ENCODE data around the gene TP53INP2. TPM values are rescaled to one million over a fixed set of nuclear protein-coding genes. Genes with fewer than 3 reads are reported as not detected.
A peak's percentile ranks its signal among the peaks of the same experiment; 100 is the strongest.

TP53INP2 gene
- total and polyA plus RNA-seq, 2 of the 4 experiments (the other 2 are of a cell fraction): 1.3 to 7.4 TPM

DNA sequence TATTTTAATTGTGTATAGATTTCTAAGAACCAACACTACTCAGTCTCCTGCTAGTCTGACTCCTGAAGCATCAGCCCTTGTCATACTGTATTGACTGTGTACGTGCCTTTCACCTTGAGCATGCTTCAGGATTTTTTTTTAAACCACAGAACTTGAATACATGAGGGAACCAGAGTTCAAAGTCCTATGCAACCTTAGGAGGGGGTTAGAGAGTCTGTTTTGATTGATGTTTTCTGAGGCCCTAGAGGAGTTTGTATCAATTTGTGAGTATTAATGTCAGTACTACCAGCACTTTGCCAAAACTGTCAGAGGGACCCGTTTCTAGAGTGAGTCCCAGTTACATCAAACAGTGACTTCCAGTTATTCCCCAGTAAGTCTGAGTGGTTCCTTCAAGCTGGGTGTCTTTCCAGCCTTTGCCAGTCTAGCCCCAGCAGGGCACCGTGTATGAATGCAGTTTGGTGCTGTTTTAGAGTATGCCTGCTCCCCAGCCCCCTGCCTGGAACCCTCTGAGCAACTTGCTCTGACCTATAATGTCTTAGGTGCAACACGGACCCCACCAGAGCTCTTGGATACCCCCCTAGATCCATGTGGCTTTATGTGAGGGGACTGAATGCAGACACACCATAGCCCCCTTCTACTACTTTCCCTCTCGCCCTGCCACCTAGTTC lies 8.5 kb downstream of the TP53INP2 start:
- Histone ChIP-seq H3K56ac (ENCODE audit: extremely low read depth, insufficient read depth, low read length) (no peak overlapping the region), H2AK5ac (ENCODE audit: low read depth, low read length) (peak overlapping the region; percentile 92), H4K91ac (ENCODE audit: insufficient read depth, low read depth, low read length) (peak overlapping the region; percentile 40; the same call in 1 of the 2 replicates), H3K36me3 (ENCODE audit: control insufficient read depth, insufficient read depth, low read length) (peaks cover 25% of the 10 kb centered on the region), H3K27me3 (ENCODE audit: control insufficient read depth, insufficient read depth, low read length) (no peaks in the 10 kb centered on the region), H3K18ac (ENCODE audit: low read depth, low read length) (peak overlapping the region; percentile 19), H4K20me1 (ENCODE audit: insufficient read depth, low read length) (peaks cover 24% of the 10 kb centered on the region; the same call in 1 of the 2 replicates), H3K14ac (replicated peaks; ENCODE audit: low read depth, low read length) (peak overlapping the region; percentile 77), H3K9me3 (ENCODE audit: control insufficient read depth, insufficient read depth, low read length) (no peaks in the 10 kb centered on the region), H2BK5ac (ENCODE audit: low read depth, low read length, poor library complexity, severe bottlenecking) (peak overlapping the region; percentile 84), H3K4me2 (ENCODE audit: low read depth, low read length) (no peak overlapping the region; the same call in 1 of the 2 replicates), H4K8ac (ENCODE audit: low read depth in 2 of 2, low read length in 2 of 2) (peak overlapping the region in 1 of 2 experiments; percentile 13; a peak in 1 of 4 replicates), H3K23ac (ENCODE audit: low read depth, low read length) (peak overlapping the region; percentile 79), H3K27ac (ENCODE audit: insufficient read depth, low read length) (peak overlapping the region; percentile 72), H4K5ac (ENCODE audit: low read depth, low read length) (no peak overlapping the region; the same call in 1 of the 2 replicates), H2AK9ac (replicated peaks; ENCODE audit: low read depth, low read length, poor library complexity) (peak overlapping the region; percentile 47), H2BK20ac (ENCODE audit: low read depth, low read length) (peak overlapping the region; percentile 80), H3K4me3 (ENCODE audit: insufficient read depth, low read depth, low read length) (no peak overlapping the region), H3K9ac (ENCODE audit: low read depth, low read length) (no peak overlapping the region), H3K79me1 (ENCODE audit: low read depth in 1 of 2, low read length in 2 of 2) (peaks cover 0 to 51% of the 10 kb centered on the region in 2 experiments; a peak in 2 of 4 replicates), H3K4me1 (ENCODE audit: control insufficient read depth, insufficient read depth, low read length) (peaks cover 18% of the 10 kb centered on the region), H2AFZ (replicated peaks; ENCODE audit: low read length, poor library complexity) (peak overlapping the region; percentile 61), H3K9me1 (ENCODE audit: insufficient read depth, low read length) (peaks cover 30% of the 10 kb centered on the region), H2BK15ac (ENCODE audit: low read depth, low read length) (peak overlapping the region; percentile 26; the same call in 1 of the 3 replicates), H3K4ac (ENCODE audit: low read depth, low read length) (peak overlapping the region; percentile 91), H2BK120ac (ENCODE audit: low read depth, low read length) (peak overlapping the region; percentile 73)
- intact Hi-C loops (cut with micrococcal nuclease) (no loop called here), in situ Hi-C loops (cut with MboI; ENCODE audit: low sequenced_read_pairs) (loop anchor here (10.0 kb wide), 1 partner anchor 408 kb away; the partner anchor contains the start of gene AHCY), dilution Hi-C loops (cut with HindIII; ENCODE audit: low sequenced_read_pairs, unreplicated experiment) (no loop called here)
- POLR2A ChIA-PET (ENCODE audit: unreplicated experiment): no interaction called here
- TSS peak; percentile 50 for BruUV-seq (replicated peaks)
- TF ChIP-seq POLR2A (IDR thresholded peaks at IDR 0.05; ENCODE audit: low read depth, low read length) (no peak), BHLHE40 (IDR thresholded peaks at IDR 0.05; ENCODE audit: low read depth, low read length) (no peak), RCOR1 (IDR thresholded peaks at IDR 0.05; ENCODE audit: insufficient replicate concordance, low read length) (no peak), RAD21 (IDR thresholded peaks at IDR 0.05; ENCODE audit: low read length) (no peak), SMC3 (IDR thresholded peaks at IDR 0.05; ENCODE audit: low read depth, low read length) (no peak)
- TF ChIP-seq, protein P1, sequence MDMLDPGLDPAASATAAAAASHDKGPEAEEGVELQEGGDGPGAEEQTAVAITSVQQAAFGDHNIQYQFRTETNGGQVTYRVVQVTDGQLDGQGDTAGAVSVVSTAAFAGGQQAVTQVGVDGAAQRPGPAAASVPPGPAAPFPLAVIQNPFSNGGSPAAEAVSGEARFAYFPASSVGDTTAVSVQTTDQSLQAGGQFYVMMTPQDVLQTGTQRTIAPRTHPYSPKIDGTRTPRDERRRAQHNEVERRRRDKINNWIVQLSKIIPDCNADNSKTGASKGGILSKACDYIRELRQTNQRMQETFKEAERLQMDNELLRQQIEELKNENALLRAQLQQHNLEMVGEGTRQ (IDR thresholded peaks at IDR 0.05; ENCODE audit: low read depth, low read length): no peak
- no peak for DNase-seq
- ATAC-seq (ENCODE audit: low read depth): no peak
- CTCF ChIA-PET: interaction anchor here (1.0 to 1.4 kb wide), 3 partner anchors 9 to 122 kb away, joined by 4 to 10 read pairs (median 8); no protein-coding TSS in a partner anchor
- WGBS, 2 experiments (ENCODE audit: extremely low coverage in 2 of 2, insufficient read length in 1 of 2): no CpG with 5 or more reads among the region's 5 CpGs
